ENCODE results near the gene TDO2.

DNA sequence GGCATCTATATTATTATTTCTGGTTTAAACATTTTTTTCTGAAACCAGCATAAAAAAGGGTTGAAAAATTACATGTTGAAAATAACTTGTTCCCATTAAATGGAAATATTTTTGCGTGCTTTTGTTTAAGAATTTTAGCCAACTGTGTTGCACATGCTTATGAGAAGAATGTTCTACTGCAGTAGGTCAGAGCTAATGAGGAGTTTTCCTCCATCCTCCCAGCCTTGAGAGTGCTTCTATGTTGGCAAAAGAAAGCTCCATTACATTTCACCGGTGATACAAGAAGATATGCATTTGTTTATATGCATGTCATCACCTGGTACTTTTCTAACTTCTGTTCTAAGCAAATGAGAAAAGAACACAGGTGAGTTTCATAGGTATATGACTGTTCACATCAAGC lies 13.6 kb upstream of the TDO2 start:
- TF ChIP-seq POLR2A (IDR thresholded peaks at IDR 0.05; ENCODE audit: low read length): no peak
- TF ChIP-seq GATA1 (IDR thresholded peaks at IDR 0.05; ENCODE audit: low read depth, low read length): no peak

Measured in erythroblast (primary cell).